Epithelial cell of esophagus (primary cell): ENCODE data around the gene SLC26A8.
"Not testable (repeated sequence)": the region's sequence is repeated elsewhere in the genome, so short reads cannot be mapped to it uniquely, and the experiment has no call there.

Source experiments
- DNase-seq: peaks from one replicate; pipeline ENCODE4 v3.0.0; 2010; ENCODE audit warnings: low read depth
- H3K4me3 ChIP-seq: 2 replicates; pipeline ENCODE4 v1.5.1; 2011; ENCODE audit warnings: mild to moderate bottlenecking, low read length, control low read depth
- TF ChIP-seq, protein P1 (sequence below): IDR thresholded peaks from 2 replicates; pipeline ENCODE4 v1.5.1; 2011; ENCODE audit warnings: low read depth, mild to moderate bottlenecking, low read length, control low read depth, inconsistent platforms; ENCODE audit not compliant: insufficient read depth; ENCODE audit errors: missing control alignments

The SLC26A8 gene

GRCh38 chr6:35936681-35937359 is 87.6 kb downstream of the SLC26A8 start:
- TF ChIP-seq, protein P1, sequence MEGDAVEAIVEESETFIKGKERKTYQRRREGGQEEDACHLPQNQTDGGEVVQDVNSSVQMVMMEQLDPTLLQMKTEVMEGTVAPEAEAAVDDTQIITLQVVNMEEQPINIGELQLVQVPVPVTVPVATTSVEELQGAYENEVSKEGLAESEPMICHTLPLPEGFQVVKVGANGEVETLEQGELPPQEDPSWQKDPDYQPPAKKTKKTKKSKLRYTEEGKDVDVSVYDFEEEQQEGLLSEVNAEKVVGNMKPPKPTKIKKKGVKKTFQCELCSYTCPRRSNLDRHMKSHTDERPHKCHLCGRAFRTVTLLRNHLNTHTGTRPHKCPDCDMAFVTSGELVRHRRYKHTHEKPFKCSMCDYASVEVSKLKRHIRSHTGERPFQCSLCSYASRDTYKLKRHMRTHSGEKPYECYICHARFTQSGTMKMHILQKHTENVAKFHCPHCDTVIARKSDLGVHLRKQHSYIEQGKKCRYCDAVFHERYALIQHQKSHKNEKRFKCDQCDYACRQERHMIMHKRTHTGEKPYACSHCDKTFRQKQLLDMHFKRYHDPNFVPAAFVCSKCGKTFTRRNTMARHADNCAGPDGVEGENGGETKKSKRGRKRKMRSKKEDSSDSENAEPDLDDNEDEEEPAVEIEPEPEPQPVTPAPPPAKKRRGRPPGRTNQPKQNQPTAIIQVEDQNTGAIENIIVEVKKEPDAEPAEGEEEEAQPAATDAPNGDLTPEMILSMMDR, result no peak
- H3K4me3 ChIP-seq, result no peak overlapping the region
- no peak for DNase-seq

GRCh38 chr6:35935469-35935868 is 89.0 kb downstream of the SLC26A8 start:
- no peak for DNase-seq
- no peak overlapping the region for H3K4me3 ChIP-seq
- TF ChIP-seq, protein P1, result no peak

GRCh38 chr6:35933844-35934243 is 90.6 kb downstream of the SLC26A8 start:
- H3K4me3 ChIP-seq, result no peak overlapping the region
- no peak for DNase-seq

GRCh38 chr6:35931873-35932272 is 92.6 kb downstream of the SLC26A8 start:
- DNase-seq, H3K4me3 ChIP-seq: not testable (repeated sequence)

More at GRCh38 chr6:35933844-35934243, 90.6 kb downstream of the SLC26A8 start:
- TF ChIP-seq, protein P1, result no peak

DNA sequence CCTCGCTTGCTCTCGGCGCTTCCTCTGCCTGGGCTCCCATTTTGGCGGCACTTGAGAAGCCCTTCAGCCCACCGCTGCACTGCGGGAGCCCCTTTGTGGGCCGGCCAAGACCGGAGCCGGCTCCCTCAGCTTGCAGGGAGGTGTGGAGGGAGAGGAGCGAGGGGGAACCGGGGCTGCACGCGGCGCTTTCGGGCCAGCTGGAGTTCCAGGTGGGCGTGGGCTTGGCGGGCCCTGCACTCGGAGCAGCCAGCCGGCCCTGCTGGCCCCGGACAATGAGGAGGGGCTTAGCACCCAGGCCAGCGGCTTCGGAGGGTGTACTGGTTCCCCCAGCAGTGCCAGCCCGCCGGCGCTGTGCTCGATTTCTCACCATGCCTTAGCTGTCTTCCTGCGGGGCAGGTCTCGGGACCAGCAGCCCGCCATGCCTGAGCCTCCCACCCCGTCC is 93.3 kb downstream of the SLC26A8 start:
- DNase-seq, result no peak
- H3K4me3 ChIP-seq, result no peak overlapping the region
- TF ChIP-seq, protein P1, result no peak

DNA sequence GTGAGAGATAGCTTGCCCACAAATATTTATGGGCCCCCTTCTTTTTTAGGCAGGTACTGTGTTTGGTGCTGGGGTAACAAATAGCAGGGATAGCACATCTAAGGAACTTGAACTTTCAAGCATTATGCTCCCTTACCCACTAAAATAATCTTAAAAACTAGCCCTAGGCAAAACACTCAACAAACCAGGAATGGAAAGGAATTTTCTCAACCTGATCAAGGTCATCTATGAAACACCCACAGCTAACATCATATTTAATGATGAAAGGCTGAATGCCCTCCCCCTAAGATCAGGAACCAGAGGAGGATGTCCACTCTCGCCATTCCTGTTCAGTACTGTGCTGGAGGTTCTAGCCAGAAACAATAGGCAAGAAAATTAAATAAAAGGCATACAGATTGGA is 94.8 kb downstream of the SLC26A8 start:
- TF ChIP-seq, protein P1, result no peak
- H3K4me3 ChIP-seq, result no peak overlapping the region
- DNase-seq, result no peak

DNA sequence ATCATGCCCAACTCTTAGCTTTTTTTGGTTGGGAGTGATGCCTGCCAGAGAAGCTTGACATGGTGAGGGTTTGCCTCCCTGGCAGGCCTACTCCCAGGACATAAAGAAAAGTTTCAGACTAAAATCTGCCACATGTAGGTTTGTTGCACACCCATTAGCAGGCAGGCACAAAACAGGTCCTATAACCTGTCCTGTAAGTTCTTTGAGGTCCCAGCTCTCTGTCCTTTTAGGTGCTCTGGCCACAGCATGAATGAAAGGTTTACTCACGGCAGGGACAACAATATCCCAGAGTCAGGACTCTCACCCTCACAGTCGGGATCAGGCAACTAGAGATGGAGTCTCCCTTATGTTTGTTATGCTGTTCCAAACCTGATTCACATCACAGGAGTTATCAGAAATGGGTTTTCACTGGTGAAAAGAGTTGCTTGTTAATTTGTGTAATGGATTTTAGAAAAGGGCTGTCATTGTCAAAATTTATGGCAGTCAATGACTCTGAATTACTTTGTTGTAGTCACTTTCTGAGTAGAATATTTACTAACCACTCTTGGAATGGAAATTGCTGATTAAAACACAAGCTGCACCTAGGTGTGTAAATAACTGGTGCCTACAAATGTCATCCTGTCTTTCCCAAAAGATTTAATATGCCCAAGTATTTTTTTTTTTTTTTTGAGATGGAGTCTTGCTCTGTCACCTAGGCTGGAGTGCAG is 97.8 kb downstream of the SLC26A8 start:
- DNase-seq, result no peak
- H3K4me3 ChIP-seq, result no peak overlapping the region
- TF ChIP-seq, protein P1, result no peak
